BLaER1 treated with 17β-estradiol and CSF1 and Interleukin-3, amounts not matched to agents 10 nM and 100 nM (cell line): ENCODE data around the gene APOLD1.
"Not testable (repeated sequence)": the region's sequence is repeated elsewhere in the genome, so short reads cannot be mapped to it uniquely, and the experiment has no call there.

Source experiments
- H3K27ac ChIP-seq, 11 experiments: shearing (Covaris generic); formaldehyde crosslinking; 2 replicates each; pipeline ENCODE4 v1.8.1; 2022
- H3K27me3 ChIP-seq, 11 experiments: shearing (Covaris generic); formaldehyde crosslinking; 2 replicates each; pipeline ENCODE4 v1.8.1; 2022
- H3K36me3 ChIP-seq, 11 experiments: shearing (Covaris generic); formaldehyde crosslinking; 2 replicates each; pipeline ENCODE4 v1.8.1; 2022
- H3K4me1 ChIP-seq, 10 experiments: shearing (Covaris generic); formaldehyde crosslinking; 2 replicates each; pipeline ENCODE4 v1.8.1; 2022
- H3K4me2 ChIP-seq, 11 experiments: shearing (Covaris generic); formaldehyde crosslinking; 2 replicates each; pipeline ENCODE4 v1.8.1; 2022
- H3K4me3 ChIP-seq, 10 experiments: shearing (Covaris generic); formaldehyde crosslinking; 2 replicates each; pipeline ENCODE4 v1.8.1; 2022
- H3K9ac ChIP-seq, 11 experiments: shearing (Covaris generic); formaldehyde crosslinking; 2 replicates each; pipeline ENCODE4 v1.8.1; 2022
- H3K9me3 ChIP-seq, 11 experiments: shearing (Covaris generic); formaldehyde crosslinking; replicated peaks in 1 of 11; 2 replicates each; pipeline ENCODE4 v1.8.1; 2022
- H4K20me1 ChIP-seq, 11 experiments: shearing (Covaris generic); formaldehyde crosslinking; 2 replicates each; pipeline ENCODE4 v1.8.1; 2022
- Cebpa-rat ChIP-seq, 11 experiments: shearing (Covaris generic); IDR thresholded peaks; 2 replicates each; pipeline ENCODE4 v1.8.1; 2022

APOLD1 gene

GRCh38 chr12:12819752-12820311, 34.4 kb downstream of the APOLD1 start:
- Histone ChIP-seq H3K4me3 (no peak overlapping the region), H4K20me1 (peaks cover 3 to 70% (median 50%) of the 10 kb centered on the region in 11 experiments; a peak in 18 of 22 replicates), H3K4me1 (peaks cover 7 to 51% (median 15%) of the 10 kb centered on the region in 10 experiments), H3K9me3 (no peaks in the 10 kb centered on the region), H3K27ac (no peak overlapping the region), H3K9ac (no peak overlapping the region), H3K4me2 (peak overlapping the region in 4 of 11 experiments; percentile 6 to 45 (median 28); a peak in 7 of 22 replicates), H3K36me3 (peaks cover 45 to 100% (median 99%) of the 10 kb centered on the region in 11 experiments), H3K27me3 (no peaks in the 10 kb centered on the region)
- no peak for TF ChIP-seq Cebpa-rat (IDR thresholded peaks at IDR 0.05)

GRCh38 chr12:12820376-12820775, 34.9 kb downstream of the APOLD1 start:
- H3K36me3 ChIP-seq: peaks cover 50 to 100% (median 99%) of the 10 kb centered on the region in 11 experiments
- not testable (repeated sequence) for H3K4me2 ChIP-seq, H3K4me3 ChIP-seq, H3K27ac ChIP-seq, H3K27me3 ChIP-seq, H3K9ac ChIP-seq, H3K9me3 ChIP-seq
- peaks cover 3 to 67% (median 50%) of the 10 kb centered on the region in 11 experiments; a peak in 18 of 22 replicates for H4K20me1 ChIP-seq
- peaks cover 3 to 47% (median 12%) of the 10 kb centered on the region in 10 experiments; a peak in 17 of 20 replicates for H3K4me1 ChIP-seq

- H3K4me2 ChIP-seq: no peak overlapping the region
- no peak overlapping the region for H3K27ac ChIP-seq
- H4K20me1 ChIP-seq: peaks cover 3 to 51% (median 43%) of the 10 kb centered on the region in 11 experiments; a peak in 18 of 22 replicates
- no peaks in the 10 kb centered on the region for H3K9me3 ChIP-seq
- peaks cover 66 to 100% (median 99%) of the 10 kb centered on the region in 11 experiments for H3K36me3 ChIP-seq
- peaks cover 0 to 31% (median 4%) of the 10 kb centered on the region in 10 experiments; a peak in 9 of 20 replicates for H3K4me1 ChIP-seq
- no peaks in the 10 kb centered on the region for H3K27me3 ChIP-seq
- H3K9ac ChIP-seq: no peak overlapping the region
- no peak for TF ChIP-seq Cebpa-rat (IDR thresholded peaks at IDR 0.05)
- no peak overlapping the region for H3K4me3 ChIP-seq
Measured at GRCh38 chr12:12821975-12822374, 36.5 kb downstream of the APOLD1 start.

GRCh38 chr12:12822886-12823285, 37.4 kb downstream of the APOLD1 start:
- Histone ChIP-seq H3K4me2 (no peak overlapping the region), H3K4me1 (peaks cover 0 to 21% (median 4%) of the 10 kb centered on the region in 10 experiments; a peak in 9 of 20 replicates), H3K27me3 (no peaks in the 10 kb centered on the region), H3K9ac (no peak overlapping the region), H3K9me3 (no peaks in the 10 kb centered on the region), H3K36me3 (peaks cover 75 to 100% (median 99%) of the 10 kb centered on the region in 11 experiments), H3K27ac (no peak overlapping the region), H4K20me1 (peaks cover 3 to 42% (median 34%) of the 10 kb centered on the region in 11 experiments; a peak in 18 of 22 replicates), H3K4me3 (no peak overlapping the region)
- TF ChIP-seq Cebpa-rat (IDR thresholded peaks at IDR 0.05): no peak

- Histone ChIP-seq H3K9me3 (no peaks in the 10 kb centered on the region), H3K4me1 (peaks cover 0 to 17% (median 4%) of the 10 kb centered on the region in 10 experiments; a peak in 9 of 20 replicates), H3K27ac (no peak overlapping the region), H3K27me3 (no peaks in the 10 kb centered on the region), H3K9ac (no peak overlapping the region), H3K4me3 (no peak overlapping the region), H3K36me3 (peaks cover 80 to 100% (median 100%) of the 10 kb centered on the region in 11 experiments), H3K4me2 (no peak overlapping the region), H4K20me1 (peaks cover 3 to 38% (median 30%) of the 10 kb centered on the region in 11 experiments; a peak in 18 of 22 replicates)
- TF ChIP-seq Cebpa-rat (IDR thresholded peaks at IDR 0.05): no peak
Measured at GRCh38 chr12:12823300-12823699, 37.8 kb downstream of the APOLD1 start.

- peaks cover 3 to 33% (median 25%) of the 10 kb centered on the region in 11 experiments; a peak in 18 of 22 replicates for H4K20me1 ChIP-seq
- no peak overlapping the region for H3K4me3 ChIP-seq
- no peak for TF ChIP-seq Cebpa-rat (IDR thresholded peaks at IDR 0.05)
- H3K9me3 ChIP-seq: no peaks in the 10 kb centered on the region
- no peak overlapping the region for H3K9ac ChIP-seq
- peaks cover 85 to 100% (median 100%) of the 10 kb centered on the region in 11 experiments for H3K36me3 ChIP-seq
- no peak overlapping the region for H3K4me2 ChIP-seq
- peaks cover 0 to 12% (median 4%) of the 10 kb centered on the region in 10 experiments; a peak in 9 of 20 replicates for H3K4me1 ChIP-seq
- H3K27ac ChIP-seq: no peak overlapping the region
- no peaks in the 10 kb centered on the region for H3K27me3 ChIP-seq
Measured at GRCh38 chr12:12823811-12824210, 38.4 kb downstream of the APOLD1 start.

- peaks cover 26 to 68% (median 49%) of the 10 kb centered on the region in 11 experiments for H3K36me3 ChIP-seq
- H3K27ac ChIP-seq: peak overlapping the region in 9 of 11 experiments; percentile 47 to 68 (median 63); a peak in 13 of 22 replicates
- H3K4me3 ChIP-seq: no peak overlapping the region
- no peaks in the 10 kb centered on the region for H3K9me3 ChIP-seq
- peak overlapping the region in 6 of 11 experiments; percentile 2 to 37 (median 20); a peak in 5 of 22 replicates for H3K4me2 ChIP-seq
- peaks cover 10 to 32% (median 25%) of the 10 kb centered on the region in 10 experiments for H3K4me1 ChIP-seq
- peak overlapping the region in 4 of 11 experiments; percentile 9 to 45 (median 28); a peak in 1 of 22 replicates for H3K9ac ChIP-seq
- H4K20me1 ChIP-seq: no peaks in the 10 kb centered on the region
- TF ChIP-seq Cebpa-rat (IDR thresholded peaks at IDR 0.05): no peak
- no peaks in the 10 kb centered on the region for H3K27me3 ChIP-seq
Measured at GRCh38 chr12:12835378-12836146, 50.1 kb downstream of the APOLD1 start.

GRCh38 chr12:12836571-12836970, 51.1 kb downstream of the APOLD1 start:
- no peaks in the 10 kb centered on the region for H4K20me1 ChIP-seq
- H3K4me2 ChIP-seq: no peak overlapping the region
- no peak for TF ChIP-seq Cebpa-rat (IDR thresholded peaks at IDR 0.05)
- H3K4me3 ChIP-seq: no peak overlapping the region
- no peaks in the 10 kb centered on the region for H3K27me3 ChIP-seq
- peaks cover 19 to 58% (median 38%) of the 10 kb centered on the region in 11 experiments for H3K36me3 ChIP-seq
- H3K9me3 ChIP-seq: no peaks in the 10 kb centered on the region
- no peak overlapping the region for H3K9ac ChIP-seq
- no peak overlapping the region for H3K27ac ChIP-seq
- H3K4me1 ChIP-seq: peaks cover 10 to 32% (median 25%) of the 10 kb centered on the region in 10 experiments
